ENCODE results near the gene PRR5.

Gene PRR5

DNA sequence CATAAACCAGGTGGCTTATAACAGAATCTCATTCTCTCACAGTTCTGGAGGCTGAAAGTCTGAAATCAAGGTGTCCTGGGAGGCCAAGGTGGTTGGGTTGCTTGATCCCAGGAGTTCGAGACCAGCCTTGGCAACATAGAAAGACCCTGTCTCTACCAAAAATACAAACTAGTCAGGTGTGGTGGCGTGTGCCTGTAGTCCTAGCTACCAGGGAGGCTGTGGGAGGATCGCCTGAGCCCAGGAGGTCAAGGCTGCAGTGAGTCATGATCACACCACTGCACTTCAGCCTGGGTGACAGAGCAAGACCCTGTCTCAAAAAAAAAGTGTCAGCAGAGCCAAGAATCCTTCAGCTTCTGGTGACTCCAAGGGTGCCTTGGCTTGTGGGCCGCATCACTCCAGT is 8.9 kb upstream of the PRR5 start:
- TF ChIP-seq POLR2AphosphoS5 (IDR thresholded peaks at IDR 0.05; ENCODE audit: borderline replicate concordance, low read depth, low read length) = no peak
- no peak for TF ChIP-seq FOXP2 (optimal IDR thresholded peaks at IDR 0.05; ENCODE audit: control extremely low read depth, extremely low read length, insufficient read depth)
- TF ChIP-seq EZH2 (IDR thresholded peaks at IDR 0.05) = no peak
- Histone ChIP-seq H3K9me3 (ENCODE audit: low read depth, low read length) (no peaks in the 10 kb centered on the region), H3K9ac (ENCODE audit: insufficient read length) (no peak overlapping the region), H3K36me3 (ENCODE audit: insufficient read depth, low read length) (no peaks in the 10 kb centered on the region), H3K27ac (no peak overlapping the region), H3K4me3 (no peak overlapping the region)
- no peak for DNase-seq (ENCODE audit: low read depth, low spot score)

- TF ChIP-seq EZH2 (IDR thresholded peaks at IDR 0.05) (no peak), FOXP2 (optimal IDR thresholded peaks at IDR 0.05; ENCODE audit: control extremely low read depth, extremely low read length, insufficient read depth) (no peak), POLR2AphosphoS5 (IDR thresholded peaks at IDR 0.05; ENCODE audit: borderline replicate concordance, low read depth, low read length) (no peak)
- H3K9me3 ChIP-seq (ENCODE audit: low read depth, low read length) = no peaks in the 10 kb centered on the region
- DNase-seq (ENCODE audit: low read depth, low spot score) = no peak
- H3K36me3 ChIP-seq (ENCODE audit: insufficient read depth, low read length) = no peaks in the 10 kb centered on the region
- H3K27ac ChIP-seq = no peak overlapping the region
- no peak overlapping the region for H3K4me3 ChIP-seq
- no peak overlapping the region for H3K9ac ChIP-seq (ENCODE audit: insufficient read length)
Measured at GRCh38 chr22:44693756-44694155, 8.2 kb upstream of the PRR5 start.

GRCh38 chr22:44697423-44698141 is 4.4 kb upstream of the PRR5 start:
- Histone ChIP-seq H3K27ac (no peak overlapping the region), H3K4me3 (no peak overlapping the region), H3K9ac (ENCODE audit: insufficient read length) (no peak overlapping the region), H3K36me3 (ENCODE audit: insufficient read depth, low read length) (no peaks in the 10 kb centered on the region), H3K9me3 (ENCODE audit: low read depth, low read length) (no peaks in the 10 kb centered on the region)
- no peak for DNase-seq (ENCODE audit: low read depth, low spot score)
- TF ChIP-seq EZH2 (IDR thresholded peaks at IDR 0.05) = no peak
- TF ChIP-seq FOXP2 (optimal IDR thresholded peaks at IDR 0.05; ENCODE audit: control extremely low read depth, extremely low read length, insufficient read depth) = no peak

DNA sequence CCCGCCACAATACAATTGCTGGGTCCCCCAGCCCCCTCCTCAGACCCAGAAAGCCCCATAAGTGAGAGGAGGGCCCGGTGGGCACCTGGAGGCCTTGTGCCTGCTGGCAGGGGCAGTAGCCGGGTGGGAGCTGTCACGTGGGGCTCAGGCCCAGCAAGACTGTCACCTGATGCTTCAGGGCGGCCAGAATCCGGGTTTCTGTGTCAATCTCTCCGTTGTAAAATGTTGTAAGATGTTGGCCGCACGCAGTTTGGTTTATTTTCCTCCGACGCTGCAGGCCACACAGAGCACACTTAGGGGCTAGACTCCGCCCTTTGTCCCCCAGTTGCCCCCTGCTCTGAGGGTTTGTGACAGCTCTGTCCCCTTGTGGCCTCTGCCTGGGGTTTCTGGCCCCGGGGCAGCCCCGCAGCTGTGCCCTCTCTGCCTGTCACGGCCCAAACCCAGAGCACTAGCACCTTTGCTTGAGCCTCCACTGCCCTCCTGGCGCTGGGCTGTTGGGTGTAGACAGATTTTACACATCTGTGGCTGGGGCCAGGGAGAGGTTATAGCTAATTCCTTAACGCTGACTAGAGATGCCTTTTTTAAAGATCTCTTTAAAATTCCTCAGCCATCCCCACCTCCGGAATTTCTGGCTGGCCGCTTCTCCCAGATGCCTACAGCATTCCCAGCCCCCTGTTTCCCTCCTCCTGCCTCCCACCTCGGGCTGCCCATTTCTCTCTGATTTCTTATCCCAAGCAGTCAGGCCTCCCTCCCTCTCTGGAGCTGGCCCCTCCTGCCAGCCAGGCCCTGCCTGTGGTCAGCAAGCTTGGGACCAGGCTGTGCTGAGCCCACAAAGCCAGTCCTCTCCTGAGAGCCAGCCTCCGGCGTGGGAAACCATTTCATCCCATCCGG is 3.2 kb upstream of the PRR5 start:
- Histone ChIP-seq H3K9ac (ENCODE audit: insufficient read length) (no peak overlapping the region), H3K27ac (no peak overlapping the region), H3K4me3 (no peak overlapping the region), H3K36me3 (ENCODE audit: insufficient read depth, low read length) (no peaks in the 10 kb centered on the region), H3K9me3 (ENCODE audit: low read depth, low read length) (no peaks in the 10 kb centered on the region)
- TF ChIP-seq POLR2AphosphoS5 (IDR thresholded peaks at IDR 0.05; ENCODE audit: borderline replicate concordance, low read depth, low read length) = no peak
- no peak for DNase-seq (ENCODE audit: low read depth, low spot score)

DNA sequence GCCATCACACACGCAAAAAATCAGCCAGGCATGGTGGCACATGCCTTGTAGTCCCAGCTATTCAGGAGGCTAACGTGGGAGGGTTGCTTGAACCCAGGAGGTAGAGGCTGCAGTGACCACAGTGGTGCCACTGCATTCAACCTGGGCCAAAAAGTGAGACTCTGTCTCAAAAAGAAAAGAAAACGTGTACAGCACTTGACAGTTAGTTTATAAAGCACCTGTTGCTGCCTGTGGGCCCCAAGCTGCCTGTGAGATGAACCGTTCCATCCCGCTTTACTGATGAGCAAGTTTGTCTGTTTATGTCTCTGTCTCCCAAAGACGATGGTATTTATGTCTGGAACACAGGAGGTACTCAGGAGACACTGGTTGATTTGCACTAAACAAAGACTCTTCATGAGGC is 1.5 kb upstream of the PRR5 start:
- TF ChIP-seq FOXP2 (optimal IDR thresholded peaks at IDR 0.05; ENCODE audit: control extremely low read depth, extremely low read length, insufficient read depth) (no peak), POLR2AphosphoS5 (IDR thresholded peaks at IDR 0.05; ENCODE audit: borderline replicate concordance, low read depth, low read length) (no peak), EZH2 (IDR thresholded peaks at IDR 0.05) (no peak)
- no peak overlapping the region for H3K9ac ChIP-seq (ENCODE audit: insufficient read length)

DNA sequence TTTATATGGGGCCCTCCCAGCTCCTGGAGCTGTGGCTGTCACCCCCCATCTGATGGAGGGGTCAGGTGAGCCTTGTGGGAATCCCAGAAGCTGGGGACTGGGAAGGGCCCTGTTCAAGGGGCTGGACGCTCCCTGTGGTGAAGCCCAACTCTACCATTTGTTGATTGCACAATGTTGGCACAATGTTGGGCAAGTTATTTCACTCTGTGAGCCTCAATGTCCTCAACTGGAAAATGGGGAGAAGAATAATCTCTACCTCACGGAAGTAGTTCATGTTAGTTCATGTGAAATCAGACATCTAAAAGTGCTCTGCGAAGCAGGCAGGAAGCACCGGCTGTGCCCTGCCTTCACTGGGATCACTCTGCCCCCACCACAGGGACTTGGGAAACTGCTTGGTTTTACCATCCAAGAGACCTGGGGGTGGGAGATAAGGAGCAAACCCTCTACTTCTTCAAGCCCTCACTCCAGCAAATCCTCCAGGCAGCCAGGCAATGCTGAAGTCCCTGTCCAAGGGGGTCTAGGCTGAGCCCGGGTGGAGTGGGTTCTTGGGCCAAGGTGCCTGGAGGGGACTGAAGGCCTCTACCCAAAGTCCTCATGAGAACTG is 715 bp upstream of the PRR5 start:
- Histone ChIP-seq H3K9ac (ENCODE audit: insufficient read length) (no peak overlapping the region), H3K36me3 (ENCODE audit: insufficient read depth, low read length) (no peaks in the 10 kb centered on the region), H3K27ac (no peak overlapping the region), H3K4me3 (peak overlapping the region; percentile 53; the same call in 1 of the 2 replicates), H3K9me3 (ENCODE audit: low read depth, low read length) (no peaks in the 10 kb centered on the region)
- TF ChIP-seq FOXP2 (optimal IDR thresholded peaks at IDR 0.05; ENCODE audit: control extremely low read depth, extremely low read length, insufficient read depth) = no peak
- no peak for TF ChIP-seq POLR2AphosphoS5 (IDR thresholded peaks at IDR 0.05; ENCODE audit: borderline replicate concordance, low read depth, low read length)
- no peak for TF ChIP-seq EZH2 (IDR thresholded peaks at IDR 0.05)
- DNase-seq (ENCODE audit: low read depth, low spot score) = no peak

More for the DNA sequence above, 1.5 kb upstream of the PRR5 start:
- no peak overlapping the region for H3K4me3 ChIP-seq
- H3K36me3 ChIP-seq (ENCODE audit: insufficient read depth, low read length) = no peaks in the 10 kb centered on the region
- DNase-seq (ENCODE audit: low read depth, low spot score) = no peak
- H3K9me3 ChIP-seq (ENCODE audit: low read depth, low read length) = no peaks in the 10 kb centered on the region
- H3K27ac ChIP-seq = no peak overlapping the region

GRCh38 chr22:44702479-44703198 is 635 bp downstream of the PRR5 start:
- DNase-seq (ENCODE audit: low read depth, low spot score) = peak; percentile 37
- no peak overlapping the region for H3K27ac ChIP-seq
- H3K4me3 ChIP-seq = peak overlapping the region; percentile 85
- no peaks in the 10 kb centered on the region for H3K9me3 ChIP-seq (ENCODE audit: low read depth, low read length)
- no peaks in the 10 kb centered on the region for H3K36me3 ChIP-seq (ENCODE audit: insufficient read depth, low read length)
- H3K9ac ChIP-seq (ENCODE audit: insufficient read length) = peak overlapping the region; percentile 45
- TF ChIP-seq FOXP2 (optimal IDR thresholded peaks at IDR 0.05; ENCODE audit: control extremely low read depth, extremely low read length, insufficient read depth) = no peak
- TF ChIP-seq POLR2AphosphoS5 (IDR thresholded peaks at IDR 0.05; ENCODE audit: borderline replicate concordance, low read depth, low read length) = no peak
- TF ChIP-seq EZH2 (IDR thresholded peaks at IDR 0.05) = no peak
